GM23338 (cell line): ENCODE data around the gene SLC43A3. TPM values are rescaled to one million over a fixed set of nuclear protein-coding genes. Genes with fewer than 3 reads are reported as not detected.

Experiments
- ATAC-seq: fragments of 200-7000 bp; cut with Tn5 transposase; 3 replicates; pipeline ENCODE4 v1.9.1; 2020
- DNase-seq: peaks from one replicate; pipeline ENCODE4 v3.0.0-alpha.2; 2015; ENCODE audit warnings: low spot score
- H2AFZ ChIP-seq: fragments of 200-600 bp; sonication (generic); 2 replicates; pipeline ENCODE4 v1.8.0; 2016; ENCODE audit warnings: antibody characterized with exemption, mild to moderate bottlenecking, moderate library complexity
- H3F3A ChIP-seq: fragments of 200-600 bp; sonication (generic); replicated peaks from 2 replicates; pipeline ENCODE4 v1.8.0; 2017; ENCODE audit warnings: antibody characterized with exemption, mixed run types, low read depth
- H3K27ac ChIP-seq: fragments of 200-600 bp; sonication (generic); 2 replicates; pipeline ENCODE4 v1.6.1; 2016; ENCODE audit warnings: low read depth
- H3K27me3 ChIP-seq: fragments of 200-600 bp; sonication (generic); 2 replicates; pipeline ENCODE4 v1.8.0; 2016; ENCODE audit warnings: mild to moderate bottlenecking, mixed run types, moderate library complexity; ENCODE audit not compliant: insufficient read depth
- H3K36me3 ChIP-seq: fragments of 200-600 bp; sonication (generic); 2 replicates; pipeline ENCODE4 v1.8.0; 2016; ENCODE audit warnings: mild to moderate bottlenecking; ENCODE audit not compliant: insufficient read depth
- H3K4me1 ChIP-seq: fragments of 200-600 bp; sonication (generic); 2 replicates; pipeline ENCODE4 v1.8.0; 2016; ENCODE audit warnings: mild to moderate bottlenecking, moderate library complexity; ENCODE audit not compliant: insufficient read depth
- H3K4me2 ChIP-seq: fragments of 200-600 bp; sonication (generic); 2 replicates; pipeline ENCODE4 v1.7.1; 2017; ENCODE audit warnings: mixed run types
- H3K4me3 ChIP-seq: fragments of 200-600 bp; sonication (generic); 2 replicates; pipeline ENCODE4 v1.6.1; 2016; ENCODE audit warnings: mixed run types
- H3K79me2 ChIP-seq: fragments of 200-600 bp; sonication (generic); replicated peaks from 2 replicates; pipeline ENCODE4 v1.8.0; 2017; ENCODE audit warnings: mild to moderate bottlenecking; ENCODE audit not compliant: insufficient read depth
- H3K9me2 ChIP-seq: fragments of 200-600 bp; sonication (generic); 2 replicates; pipeline ENCODE4 v1.8.0; 2017; ENCODE audit not compliant: insufficient read depth
- H4K20me1 ChIP-seq: fragments of 200-600 bp; sonication (generic); replicated peaks from 2 replicates; pipeline ENCODE4 v1.8.0; 2017; ENCODE audit warnings: mild to moderate bottlenecking; ENCODE audit not compliant: insufficient read depth
- H3K27ac Mint-ChIP-seq: 2 replicates; pipeline ENCODE4 v1.8.0; 2020; ENCODE audit warnings: inconsistent platforms, mild to moderate bottlenecking, moderate library complexity, mixed read lengths
- H3K27me3 Mint-ChIP-seq: 3 replicates; pipeline ENCODE4 v1.8.0; 2022; ENCODE audit warnings: low read depth, mild to moderate bottlenecking, moderate library complexity, mixed read lengths, inconsistent platforms; ENCODE audit not compliant: insufficient read depth, poor library complexity
- H3K36me3 Mint-ChIP-seq: 3 replicates; pipeline ENCODE4 v1.8.0; 2021; ENCODE audit warnings: low read depth, mild to moderate bottlenecking, inconsistent platforms, moderate library complexity, mixed read lengths
- H3K4me1 Mint-ChIP-seq: 3 replicates; pipeline ENCODE4 v1.8.0; 2020; ENCODE audit warnings: mild to moderate bottlenecking, inconsistent platforms, mixed read lengths
- H3K4me3 Mint-ChIP-seq: 3 replicates; pipeline ENCODE4 v1.8.0; 2021; ENCODE audit warnings: moderate library complexity, mild to moderate bottlenecking, inconsistent platforms, mixed read lengths
- H3K9me3 Mint-ChIP-seq: 3 replicates; pipeline ENCODE4 v1.8.0; 2020; ENCODE audit warnings: moderate library complexity, mild to moderate bottlenecking, inconsistent platforms, mixed read lengths
- CREB1 ChIP-seq: fragments of 250-450 bp; sonication (Bioruptor Pico); IDR thresholded peaks from 2 replicates; pipeline ENCODE4 v1.5.0; 2020; ENCODE audit warnings: low read depth, mild to moderate bottlenecking, moderate library complexity
- CTCF ChIP-seq, 2 experiments: fragments of 200-600 bp in 1 of 2; sonication (generic) in 1 of 2; conservative IDR thresholded peaks; 2 replicates each; pipeline versions ENCODE4 v1.5.1 to v1.6.1; 2016 to 2017; ENCODE audit warnings: antibody characterized with exemption in 2 of 2, low read depth in 2 of 2, mild to moderate bottlenecking in 2 of 2, moderate library complexity in 1 of 2
- EZH2 ChIP-seq: fragments of 200-600 bp; sonication (generic); IDR thresholded peaks from one replicate; pipeline ENCODE4 v1.8.0; 2017; ENCODE audit warnings: antibody characterized with exemption, mild to moderate bottlenecking, low read depth; ENCODE audit not compliant: unreplicated experiment
- EZH2phosphoT487 ChIP-seq: fragments of 200-600 bp; sonication (generic); IDR thresholded peaks from one replicate; pipeline ENCODE4 v1.8.1; 2018; ENCODE audit warnings: antibody characterized with exemption; ENCODE audit not compliant: unreplicated experiment
- JUNB ChIP-seq: IDR thresholded peaks from one replicate; pipeline ENCODE4 v1.6.1; 2016; ENCODE audit warnings: antibody characterized with exemption; ENCODE audit not compliant: unreplicated experiment
- NANOG ChIP-seq: IDR thresholded peaks from 2 replicates; pipeline ENCODE4 v1.6.1; 2016; ENCODE audit warnings: antibody characterized with exemption, borderline replicate concordance
- POLR2AphosphoS5 ChIP-seq: IDR thresholded peaks from 2 replicates; pipeline ENCODE4 v1.6.1; 2016; ENCODE audit warnings: antibody characterized with exemption, low read depth
- STAT1 ChIP-seq: IDR thresholded peaks from one replicate; pipeline ENCODE4 v1.6.1; 2016; ENCODE audit warnings: antibody characterized with exemption; ENCODE audit not compliant: unreplicated experiment
- ZNF114 ChIP-seq: fragments of 250-450 bp; sonication (Bioruptor Pico); IDR thresholded peaks from 2 replicates; pipeline ENCODE4 v1.5.0; 2020; ENCODE audit warnings: mild to moderate bottlenecking, moderate library complexity
- ZNF331 ChIP-seq: fragments of 250-450 bp; sonication (Bioruptor Pico); IDR thresholded peaks from 2 replicates; pipeline ENCODE4 v1.5.0; 2020; ENCODE audit warnings: low read depth, mild to moderate bottlenecking, moderate library complexity
- polyA plus RNA-seq: library from polyadenylated mRNA; unstranded; fragments of >200 nt; fragmentation: Nextera tagmentation; extraction: Ambion mirVana; gene quantifications from 2 replicates; pipeline ENCODE4 v1.2.1, GENCODE V29; 2016
- total RNA-seq: library from RNA; depleted of rRNA; stranded (reverse); fragments of >200 nt; shearing (Covaris generic); gene quantifications from 2 replicates; pipeline ENCODE4 v1.2.3, GENCODE V29; 2014
- TF ChIP-seq, protein P1 (sequence below): fragments of 250-450 bp; sonication (Bioruptor Pico); IDR thresholded peaks from 2 replicates; pipeline ENCODE4 v1.5.0; 2020; ENCODE audit warnings: mild to moderate bottlenecking, moderate library complexity

The SLC43A3 gene
- total and polyA plus RNA-seq, 2 experiments from 2014 or later: 14.3 to 24.8 TPM

GRCh38 chr11:57358991-57359390 lies 67.9 kb downstream of the SLC43A3 start:
- Mint-ChIP-seq H3K36me3 (no peaks in the 10 kb centered on the region), H3K4me3 (no peak overlapping the region), H3K9me3 (no peaks in the 10 kb centered on the region), H3K27ac (no peak overlapping the region), H3K27me3 (no peaks in the 10 kb centered on the region), H3K4me1 (peaks cover 4% of the 10 kb centered on the region; the same call in 1 of the 3 replicates)
- no peaks in the 10 kb centered on the region for H3K9me2 ChIP-seq
- no peak overlapping the region for H3K4me2 ChIP-seq
- DNase-seq (no peak), ATAC-seq (peak; percentile 38; the same call in 2 of the 3 replicates)
- no peak overlapping the region for H3K27ac ChIP-seq
- H3F3A ChIP-seq: no peaks in the 10 kb centered on the region
- H2AFZ ChIP-seq: no peak overlapping the region
- TF ChIP-seq ZNF114 (CRISPR knock-in tag): no peak
- TF ChIP-seq, protein P1, sequence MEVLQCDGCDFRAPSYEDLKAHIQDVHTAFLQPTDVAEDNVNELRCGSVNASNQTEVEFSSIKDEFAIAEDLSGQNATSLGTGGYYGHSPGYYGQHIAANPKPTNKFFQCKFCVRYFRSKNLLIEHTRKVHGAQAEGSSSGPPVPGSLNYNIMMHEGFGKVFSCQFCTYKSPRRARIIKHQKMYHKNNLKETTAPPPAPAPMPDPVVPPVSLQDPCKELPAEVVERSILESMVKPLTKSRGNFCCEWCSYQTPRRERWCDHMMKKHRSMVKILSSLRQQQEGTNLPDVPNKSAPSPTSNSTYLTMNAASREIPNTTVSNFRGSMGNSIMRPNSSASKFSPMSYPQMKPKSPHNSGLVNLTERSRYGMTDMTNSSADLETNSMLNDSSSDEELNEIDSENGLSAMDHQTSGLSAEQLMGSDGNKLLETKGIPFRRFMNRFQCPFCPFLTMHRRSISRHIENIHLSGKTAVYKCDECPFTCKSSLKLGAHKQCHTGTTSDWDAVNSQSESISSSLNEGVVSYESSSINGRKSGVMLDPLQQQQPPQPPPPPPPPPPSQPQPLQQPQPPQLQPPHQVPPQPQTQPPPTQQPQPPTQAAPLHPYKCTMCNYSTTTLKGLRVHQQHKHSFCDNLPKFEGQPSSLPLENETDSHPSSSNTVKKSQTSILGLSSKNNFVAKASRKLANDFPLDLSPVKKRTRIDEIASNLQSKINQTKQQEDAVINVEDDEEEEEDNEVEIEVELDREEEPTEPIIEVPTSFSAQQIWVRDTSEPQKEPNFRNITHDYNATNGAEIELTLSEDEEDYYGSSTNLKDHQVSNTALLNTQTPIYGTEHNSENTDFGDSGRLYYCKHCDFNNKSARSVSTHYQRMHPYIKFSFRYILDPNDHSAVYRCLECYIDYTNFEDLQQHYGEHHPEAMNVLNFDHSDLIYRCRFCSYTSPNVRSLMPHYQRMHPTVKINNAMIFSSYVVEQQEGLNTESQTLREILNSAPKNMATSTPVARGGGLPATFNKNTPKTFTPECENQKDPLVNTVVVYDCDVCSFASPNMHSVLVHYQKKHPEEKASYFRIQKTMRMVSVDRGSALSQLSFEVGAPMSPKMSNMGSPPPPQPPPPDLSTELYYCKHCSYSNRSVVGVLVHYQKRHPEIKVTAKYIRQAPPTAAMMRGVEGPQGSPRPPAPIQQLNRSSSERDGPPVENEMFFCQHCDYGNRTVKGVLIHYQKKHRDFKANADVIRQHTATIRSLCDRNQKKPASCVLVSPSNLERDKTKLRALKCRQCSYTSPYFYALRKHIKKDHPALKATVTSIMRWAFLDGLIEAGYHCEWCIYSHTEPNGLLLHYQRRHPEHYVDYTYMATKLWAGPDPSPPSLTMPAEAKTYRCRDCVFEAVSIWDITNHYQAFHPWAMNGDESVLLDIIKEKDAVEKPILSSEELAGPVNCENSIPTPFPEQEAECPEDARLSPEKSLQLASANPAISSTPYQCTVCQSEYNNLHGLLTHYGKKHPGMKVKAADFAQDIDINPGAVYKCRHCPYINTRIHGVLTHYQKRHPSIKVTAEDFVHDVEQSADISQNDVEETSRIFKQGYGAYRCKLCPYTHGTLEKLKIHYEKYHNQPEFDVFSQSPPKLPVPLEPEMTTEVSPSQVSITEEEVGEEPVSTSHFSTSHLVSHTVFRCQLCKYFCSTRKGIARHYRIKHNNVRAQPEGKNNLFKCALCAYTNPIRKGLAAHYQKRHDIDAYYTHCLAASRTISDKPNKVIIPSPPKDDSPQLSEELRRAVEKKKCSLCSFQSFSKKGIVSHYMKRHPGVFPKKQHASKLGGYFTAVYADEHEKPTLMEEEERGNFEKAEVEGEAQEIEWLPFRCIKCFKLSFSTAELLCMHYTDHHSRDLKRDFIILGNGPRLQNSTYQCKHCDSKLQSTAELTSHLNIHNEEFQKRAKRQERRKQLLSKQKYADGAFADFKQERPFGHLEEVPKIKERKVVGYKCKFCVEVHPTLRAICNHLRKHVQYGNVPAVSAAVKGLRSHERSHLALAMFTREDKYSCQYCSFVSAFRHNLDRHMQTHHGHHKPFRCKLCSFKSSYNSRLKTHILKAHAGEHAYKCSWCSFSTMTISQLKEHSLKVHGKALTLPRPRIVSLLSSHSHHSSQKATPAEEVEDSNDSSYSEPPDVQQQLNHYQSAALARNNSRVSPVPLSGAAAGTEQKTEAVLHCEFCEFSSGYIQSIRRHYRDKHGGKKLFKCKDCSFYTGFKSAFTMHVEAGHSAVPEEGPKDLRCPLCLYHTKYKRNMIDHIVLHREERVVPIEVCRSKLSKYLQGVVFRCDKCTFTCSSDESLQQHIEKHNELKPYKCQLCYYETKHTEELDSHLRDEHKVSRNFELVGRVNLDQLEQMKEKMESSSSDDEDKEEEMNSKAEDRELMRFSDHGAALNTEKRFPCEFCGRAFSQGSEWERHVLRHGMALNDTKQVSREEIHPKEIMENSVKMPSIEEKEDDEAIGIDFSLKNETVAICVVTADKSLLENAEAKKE (CRISPR knock-in tag): no peak
- TF ChIP-seq EZH2: no peak
- no peak for TF ChIP-seq CTCF (conservative IDR thresholded peaks at IDR 0.05; ENCODE audit: low read depth in 2 of 2)
- no peak for TF ChIP-seq CREB1
- TF ChIP-seq STAT1: no peak
- TF ChIP-seq ZNF331: no peak
- no peak for TF ChIP-seq JUNB
- TF ChIP-seq POLR2AphosphoS5: no peak
- TF ChIP-seq EZH2phosphoT487: no peak
- no peak for TF ChIP-seq NANOG
- no peaks in the 10 kb centered on the region for H3K36me3 ChIP-seq
- H3K79me2 ChIP-seq: no peaks in the 10 kb centered on the region
- no peak overlapping the region for H3K4me3 ChIP-seq
- H3K27me3 ChIP-seq: no peaks in the 10 kb centered on the region
- H3K4me1 ChIP-seq: 0 out of 2 replicates have a peak, but pooled peaks cover 2% of the 10 kb centered on the region
- no peaks in the 10 kb centered on the region for H4K20me1 ChIP-seq
